Measurements from ENCODE around the gene MBOAT2. TPM values are rescaled to one million over a fixed set of nuclear protein-coding genes. Genes with fewer than 3 reads are reported as not detected.

The MBOAT2 gene
- polyA plus RNA-seq, 1 donor from 2014 or later: 205 TPM

DNA sequence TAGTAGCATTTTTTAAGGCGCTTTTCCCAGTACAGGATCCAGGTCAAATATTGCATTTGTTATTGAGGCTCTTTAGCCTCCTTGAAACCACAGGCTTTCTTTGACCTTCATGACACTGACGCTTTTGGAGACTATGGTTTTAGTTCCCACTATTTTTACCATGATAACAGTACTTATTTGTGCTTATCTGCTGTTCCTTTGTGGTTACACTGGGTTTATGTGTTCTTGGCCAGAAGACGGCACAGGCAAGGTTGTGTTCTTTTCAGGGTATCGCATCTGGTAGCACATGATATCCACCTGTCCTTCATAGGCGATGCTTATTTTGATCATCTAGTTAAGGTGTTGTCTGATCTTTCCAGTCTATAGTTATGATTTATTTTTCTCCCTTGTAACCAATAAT is 16.8 kb upstream of the MBOAT2 start:
- Histone ChIP-seq H3F3A (ENCODE audit: insufficient read depth, low read length, poor library complexity, severe bottlenecking) (no peaks in the 10 kb centered on the region), H3K27me3 (ENCODE audit: insufficient read depth, low read depth, low read length) (no peaks in the 10 kb centered on the region), H2AFZ (ENCODE audit: low read depth, low read length) (no peak overlapping the region), H3K27ac (ENCODE audit: low read length) (no peak overlapping the region), H3K79me2 (replicated peaks; ENCODE audit: insufficient read depth, low read length) (no peaks in the 10 kb centered on the region), H3K4me3 (ENCODE audit: low read length) (no peak overlapping the region), H3K4me2 (ENCODE audit: low read length) (no peak overlapping the region), H3K9ac (ENCODE audit: low read length) (no peak overlapping the region), H3K36me3 (ENCODE audit: insufficient read depth, low read length) (no peaks in the 10 kb centered on the region), H3K9me3 (ENCODE audit: low read length) (no peaks in the 10 kb centered on the region), H3K9me2 (ENCODE audit: insufficient read depth, low read length) (no peaks in the 10 kb centered on the region), H4K20me1 (ENCODE audit: insufficient read depth) (no peaks in the 10 kb centered on the region)
- TF ChIP-seq SMC3 (conservative IDR thresholded peaks at IDR 0.05; ENCODE audit: poor library complexity): no peak
- TF ChIP-seq EZH2 (IDR thresholded peaks at IDR 0.05; ENCODE audit: borderline replicate concordance, insufficient read depth, low read length, poor library complexity, severe bottlenecking): no peak
- TF ChIP-seq POLR2AphosphoS5 (IDR thresholded peaks at IDR 0.05): no peak
- TF ChIP-seq RAD21 (conservative IDR thresholded peaks at IDR 0.05): no peak
- no peak for TF ChIP-seq MXI1 (conservative IDR thresholded peaks at IDR 0.05; ENCODE audit: poor library complexity, severe bottlenecking)
- TF ChIP-seq, protein P1, sequence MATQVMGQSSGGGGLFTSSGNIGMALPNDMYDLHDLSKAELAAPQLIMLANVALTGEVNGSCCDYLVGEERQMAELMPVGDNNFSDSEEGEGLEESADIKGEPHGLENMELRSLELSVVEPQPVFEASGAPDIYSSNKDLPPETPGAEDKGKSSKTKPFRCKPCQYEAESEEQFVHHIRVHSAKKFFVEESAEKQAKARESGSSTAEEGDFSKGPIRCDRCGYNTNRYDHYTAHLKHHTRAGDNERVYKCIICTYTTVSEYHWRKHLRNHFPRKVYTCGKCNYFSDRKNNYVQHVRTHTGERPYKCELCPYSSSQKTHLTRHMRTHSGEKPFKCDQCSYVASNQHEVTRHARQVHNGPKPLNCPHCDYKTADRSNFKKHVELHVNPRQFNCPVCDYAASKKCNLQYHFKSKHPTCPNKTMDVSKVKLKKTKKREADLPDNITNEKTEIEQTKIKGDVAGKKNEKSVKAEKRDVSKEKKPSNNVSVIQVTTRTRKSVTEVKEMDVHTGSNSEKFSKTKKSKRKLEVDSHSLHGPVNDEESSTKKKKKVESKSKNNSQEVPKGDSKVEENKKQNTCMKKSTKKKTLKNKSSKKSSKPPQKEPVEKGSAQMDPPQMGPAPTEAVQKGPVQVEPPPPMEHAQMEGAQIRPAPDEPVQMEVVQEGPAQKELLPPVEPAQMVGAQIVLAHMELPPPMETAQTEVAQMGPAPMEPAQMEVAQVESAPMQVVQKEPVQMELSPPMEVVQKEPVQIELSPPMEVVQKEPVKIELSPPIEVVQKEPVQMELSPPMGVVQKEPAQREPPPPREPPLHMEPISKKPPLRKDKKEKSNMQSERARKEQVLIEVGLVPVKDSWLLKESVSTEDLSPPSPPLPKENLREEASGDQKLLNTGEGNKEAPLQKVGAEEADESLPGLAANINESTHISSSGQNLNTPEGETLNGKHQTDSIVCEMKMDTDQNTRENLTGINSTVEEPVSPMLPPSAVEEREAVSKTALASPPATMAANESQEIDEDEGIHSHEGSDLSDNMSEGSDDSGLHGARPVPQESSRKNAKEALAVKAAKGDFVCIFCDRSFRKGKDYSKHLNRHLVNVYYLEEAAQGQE (IDR thresholded peaks at IDR 0.05; ENCODE audit: borderline replicate concordance): no peak
- TF ChIP-seq TAF1 (IDR thresholded peaks at IDR 0.05; ENCODE audit: low read depth): no peak
- TF ChIP-seq, protein P2, sequence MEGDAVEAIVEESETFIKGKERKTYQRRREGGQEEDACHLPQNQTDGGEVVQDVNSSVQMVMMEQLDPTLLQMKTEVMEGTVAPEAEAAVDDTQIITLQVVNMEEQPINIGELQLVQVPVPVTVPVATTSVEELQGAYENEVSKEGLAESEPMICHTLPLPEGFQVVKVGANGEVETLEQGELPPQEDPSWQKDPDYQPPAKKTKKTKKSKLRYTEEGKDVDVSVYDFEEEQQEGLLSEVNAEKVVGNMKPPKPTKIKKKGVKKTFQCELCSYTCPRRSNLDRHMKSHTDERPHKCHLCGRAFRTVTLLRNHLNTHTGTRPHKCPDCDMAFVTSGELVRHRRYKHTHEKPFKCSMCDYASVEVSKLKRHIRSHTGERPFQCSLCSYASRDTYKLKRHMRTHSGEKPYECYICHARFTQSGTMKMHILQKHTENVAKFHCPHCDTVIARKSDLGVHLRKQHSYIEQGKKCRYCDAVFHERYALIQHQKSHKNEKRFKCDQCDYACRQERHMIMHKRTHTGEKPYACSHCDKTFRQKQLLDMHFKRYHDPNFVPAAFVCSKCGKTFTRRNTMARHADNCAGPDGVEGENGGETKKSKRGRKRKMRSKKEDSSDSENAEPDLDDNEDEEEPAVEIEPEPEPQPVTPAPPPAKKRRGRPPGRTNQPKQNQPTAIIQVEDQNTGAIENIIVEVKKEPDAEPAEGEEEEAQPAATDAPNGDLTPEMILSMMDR (IDR thresholded peaks at IDR 0.05; ENCODE audit: poor library complexity, severe bottlenecking): no peak
- no peak for TF ChIP-seq EP300 (conservative IDR thresholded peaks at IDR 0.05; ENCODE audit: poor library complexity, severe bottlenecking)

DNA sequence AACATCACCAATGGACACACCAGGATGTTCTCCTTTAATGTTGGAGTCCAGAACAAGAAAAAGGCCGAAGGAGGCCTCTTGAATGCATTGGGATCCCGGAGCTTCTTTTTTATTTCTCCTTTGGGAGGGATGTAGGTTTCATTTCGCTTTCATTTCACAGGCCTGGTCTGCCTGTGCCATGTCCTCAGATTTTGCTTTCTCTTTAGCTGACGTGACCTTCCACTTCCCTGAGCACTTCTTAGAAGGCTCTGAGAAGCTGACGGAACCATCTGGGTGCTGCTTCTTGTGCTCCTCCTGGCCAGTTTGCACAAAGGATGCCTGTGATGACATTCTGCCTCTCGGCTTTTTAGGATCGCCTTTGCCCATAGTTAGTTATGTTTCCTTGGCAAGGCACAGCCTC is 15.1 kb upstream of the MBOAT2 start:
- Histone ChIP-seq H2AFZ (ENCODE audit: low read depth, low read length) (no peak overlapping the region), H3F3A (ENCODE audit: insufficient read depth, low read length, poor library complexity, severe bottlenecking) (no peaks in the 10 kb centered on the region), H3K79me2 (replicated peaks; ENCODE audit: insufficient read depth, low read length) (no peaks in the 10 kb centered on the region), H3K27ac (ENCODE audit: low read length) (no peak overlapping the region), H4K20me1 (ENCODE audit: insufficient read depth) (no peaks in the 10 kb centered on the region), H3K36me3 (ENCODE audit: insufficient read depth, low read length) (no peaks in the 10 kb centered on the region), H3K27me3 (ENCODE audit: insufficient read depth, low read depth, low read length) (no peaks in the 10 kb centered on the region), H3K9ac (ENCODE audit: low read length) (no peak overlapping the region), H3K4me3 (ENCODE audit: low read length) (no peak overlapping the region), H3K9me2 (ENCODE audit: insufficient read depth, low read length) (no peaks in the 10 kb centered on the region), H3K4me2 (ENCODE audit: low read length) (no peak overlapping the region), H3K9me3 (ENCODE audit: low read length) (no peaks in the 10 kb centered on the region)
- TF ChIP-seq MXI1 (conservative IDR thresholded peaks at IDR 0.05; ENCODE audit: poor library complexity, severe bottlenecking) (no peak), POLR2AphosphoS5 (IDR thresholded peaks at IDR 0.05) (no peak), EZH2 (IDR thresholded peaks at IDR 0.05; ENCODE audit: borderline replicate concordance, insufficient read depth, low read length, poor library complexity, severe bottlenecking) (no peak), RAD21 (conservative IDR thresholded peaks at IDR 0.05) (no peak), SMC3 (conservative IDR thresholded peaks at IDR 0.05; ENCODE audit: poor library complexity) (no peak), TAF1 (IDR thresholded peaks at IDR 0.05; ENCODE audit: low read depth) (no peak), EP300 (conservative IDR thresholded peaks at IDR 0.05; ENCODE audit: poor library complexity, severe bottlenecking) (no peak)
- TF ChIP-seq, protein P1 (IDR thresholded peaks at IDR 0.05; ENCODE audit: borderline replicate concordance): no peak
- TF ChIP-seq, protein P2 (IDR thresholded peaks at IDR 0.05; ENCODE audit: poor library complexity, severe bottlenecking): no peak
